ENCODE data around the gene CPNE4. TPM values are rescaled to one million over a fixed set of nuclear protein-coding genes. Genes with fewer than 3 reads are reported as not detected.

Gene CPNE4
- total and polyA plus RNA-seq, 9 of the 15 experiments (the other 6 are each of a cell fraction or from before 2014, with no cell fraction given), result not detected

- TF ChIP-seq ESRRB (CRISPR knock-in tag; IDR thresholded peaks at IDR 0.05; ENCODE audit: borderline replicate concordance), result no peak
- no peak for TF ChIP-seq THRAP3 (IDR thresholded peaks at IDR 0.05; ENCODE audit: borderline replicate concordance)
- TF ChIP-seq MTA2 (IDR thresholded peaks at IDR 0.05; ENCODE audit: low read depth), result no peak
- no peak for TF ChIP-seq ZEB2 (IDR thresholded peaks at IDR 0.05)
- TF ChIP-seq CBFA2T3 (IDR thresholded peaks at IDR 0.05), result no peak
- no peak for TF ChIP-seq NFRKB (IDR thresholded peaks at IDR 0.05; ENCODE audit: low read depth)
These were observed 233.2 kb downstream of the CPNE4 start (continued) for GRCh38 chr3:131801566-131801965.

GRCh38 chr3:131797776-131798175 lies 237.0 kb downstream of the CPNE4 start:
- WGBS (ENCODE audit: insufficient coverage, low coverage, missing lambda C conversion rate), result 0% methylated on average over 1 of the region's 1 CpG
- no peak overlapping the region for H3K4me2 ChIP-seq (ENCODE audit: insufficient read depth, low read length)
- ChIA-PET CTCF (ENCODE audit: low intra/inter-chr PET ratio) (no interaction called here), POLR2A (no interaction called here)
- H3K4me3 ChIP-seq, result no peak overlapping the region
- H3K79me2 ChIP-seq (ENCODE audit: control insufficient read depth, insufficient read depth, low read length), result no peaks in the 10 kb centered on the region
- no peak overlapping the region for H3K27ac ChIP-seq (ENCODE audit: extremely low read depth, low read depth, low read length)
- no peaks in the 10 kb centered on the region for H3K27me3 ChIP-seq (ENCODE audit: control insufficient read depth in 2 of 2, insufficient read depth in 2 of 2, low read length in 2 of 2)
- ATAC-seq (no peak), FAIRE-seq (no peak), DNase-seq (ENCODE audit: extremely low read depth in 1 of 4, low spot score in 3 of 4) (no peak)
- H2AFZ ChIP-seq (ENCODE audit: low read depth, low read length), result no peak overlapping the region
- H3K4me1 ChIP-seq (replicated peaks in 1 of 2; ENCODE audit: control insufficient read depth in 2 of 2, insufficient read depth in 2 of 2, low read length in 2 of 2), result peaks cover 0 to 8% of the 10 kb centered on the region in 2 experiments; a peak in 2 of 5 replicates
- in situ Hi-C loops (cut with MboI) (loop anchor here (10.0 to 25.0 kb wide), 2 partner anchors 227 to 590 kb away; no protein-coding TSS in a partner anchor), intact Hi-C loops (cut with micrococcal nuclease) (loop anchor here (10.0 kb wide), 2 partner anchors 387 to 597 kb away; no protein-coding TSS in a partner anchor)
- no peaks in the 10 kb centered on the region for H3K9me1 ChIP-seq (ENCODE audit: control insufficient read depth, insufficient read depth, low read length)
- BruUV-seq (replicated peaks), result no TSS peak
- H3K9me3 ChIP-seq (replicated peaks; ENCODE audit: control insufficient read depth, insufficient read depth, low read depth, low read length), result no peaks in the 10 kb centered on the region
- no peak overlapping the region for H3K9ac ChIP-seq (ENCODE audit: insufficient read depth in 1 of 2, low read depth in 2 of 2, low read length in 2 of 2)
- no peaks in the 10 kb centered on the region; the same call in 1 of the 2 replicates for H4K20me1 ChIP-seq (replicated peaks; ENCODE audit: control insufficient read depth, insufficient read depth, low read length)
- TF ChIP-seq KAT8 (IDR thresholded peaks at IDR 0.05; ENCODE audit: low read depth) (no peak), SP1 (CRISPR knock-in tag; IDR thresholded peaks at IDR 0.05) (no peak), MYC (IDR thresholded peaks at IDR 0.05; ENCODE audit: low read depth, low read length) (no peak), MYC (CRISPR knock-in tag; IDR thresholded peaks at IDR 0.05; ENCODE audit: borderline replicate concordance, low read depth) (no peak), PHF21A (IDR thresholded peaks at IDR 0.05; ENCODE audit: borderline replicate concordance, low read depth) (no peak), CBX1 (IDR thresholded peaks at IDR 0.05; ENCODE audit: low read depth) (no peak), SP2 (IDR thresholded peaks at IDR 0.05; ENCODE audit: extremely low read depth, low read depth, low read length, poor library complexity, severe bottlenecking) (no peak), FOS (IDR thresholded peaks at IDR 0.05; ENCODE audit: extremely low read depth, insufficient read length) (no peak), FOXJ2 (tag; IDR thresholded peaks at IDR 0.05) (no peak), ZNF24 (IDR thresholded peaks at IDR 0.05) (no peak), MTA2 (IDR thresholded peaks at IDR 0.05; ENCODE audit: low read depth) (no peak), GTF2A2 (tag; IDR thresholded peaks at IDR 0.05) (no peak), NR2F6 (CRISPR knock-in tag; IDR thresholded peaks at IDR 0.05) (no peak), SIX5 (IDR thresholded peaks at IDR 0.05; ENCODE audit: borderline replicate concordance in 1 of 2, insufficient read depth in 1 of 2, low read depth in 1 of 2, low read length in 2 of 2) (no peak)
- no peaks in the 10 kb centered on the region for H3K36me3 ChIP-seq (ENCODE audit: control insufficient read depth, insufficient read depth, low read length)

Measured in K562 (cell line).